Ramos (cell line): ENCODE measurements around the gene CYB5R4.

Experiments used
- in situ Hi-C: fragments of 300-500 bp; cut with MboI; formaldehyde crosslinking; loops from one replicate; pipeline ENCODE4 v1.14.3; 2022; ENCODE audit warnings: low sequenced_read_pairs; ENCODE audit not compliant: unreplicated experiment

Gene CYB5R4

GRCh38 chr6:83859410-83860358, at the start of gene CYB5R4:
TSS of gene CYB5R4 (plus strand) at chr6:83859689. CDS start at chr6:83859783, 94 bp downstream.
- in situ Hi-C loops, result no loop called here

- in situ Hi-C loops, result no loop called here
Measured at GRCh38 chr6:83812595-83812994, 46.9 kb upstream of the CYB5R4 start.

DNA sequence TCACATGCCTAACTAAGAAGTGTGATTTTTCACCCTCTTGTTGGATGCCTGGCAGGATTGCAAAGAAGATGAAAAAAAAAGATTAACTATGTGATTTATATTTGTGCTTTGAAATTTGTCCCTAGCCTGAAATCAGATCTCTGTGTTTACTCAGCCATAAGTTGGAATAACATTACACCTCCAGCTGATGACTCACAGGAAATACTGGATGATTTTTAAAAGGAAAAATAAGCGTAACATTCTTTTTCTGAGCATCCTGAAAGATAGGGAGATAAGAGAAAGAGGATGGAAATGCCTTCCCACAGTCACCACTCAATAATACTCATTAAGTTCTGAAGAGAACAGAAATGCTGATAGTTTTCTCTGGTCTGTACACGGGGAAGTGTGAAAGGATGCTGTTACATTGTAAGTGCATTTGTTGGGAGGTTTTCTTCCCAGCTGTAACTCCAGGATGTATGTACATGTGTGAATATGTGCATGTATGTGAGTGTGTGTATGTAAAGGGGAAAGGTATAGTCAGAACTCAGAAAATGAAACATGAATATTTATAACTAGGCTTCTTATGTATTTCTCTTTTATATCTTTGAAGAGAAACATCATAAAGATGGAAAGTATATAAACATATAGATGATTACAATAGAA, 43.7 kb upstream of the CYB5R4 start:
- in situ Hi-C loops, result no loop called here

DNA sequence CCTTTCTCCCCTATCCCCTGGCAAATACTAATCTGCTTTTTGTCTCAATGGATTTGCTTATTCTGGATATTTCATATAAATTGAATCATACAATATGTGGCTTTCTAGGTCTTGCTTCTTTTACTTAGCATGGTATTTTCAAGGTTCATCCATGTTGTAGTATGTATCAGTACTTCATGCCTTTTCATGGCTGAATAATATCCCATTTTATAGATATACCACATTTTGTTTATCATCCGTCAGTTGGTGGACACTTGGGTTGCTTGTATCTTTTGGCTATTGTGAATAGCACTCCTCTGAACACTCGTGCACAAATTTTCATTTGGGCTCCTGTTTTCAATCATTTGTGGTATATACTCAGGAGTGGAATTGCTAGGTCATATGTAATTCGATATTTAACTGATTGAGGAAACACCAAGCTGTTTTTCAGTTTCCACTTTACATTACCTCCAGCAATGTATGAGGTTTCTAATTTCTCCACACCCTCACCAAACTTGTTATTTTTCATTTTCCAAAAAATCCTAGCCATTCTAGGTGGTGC, 36.8 kb upstream of the CYB5R4 start:
- in situ Hi-C loops, result no loop called here

DNA sequence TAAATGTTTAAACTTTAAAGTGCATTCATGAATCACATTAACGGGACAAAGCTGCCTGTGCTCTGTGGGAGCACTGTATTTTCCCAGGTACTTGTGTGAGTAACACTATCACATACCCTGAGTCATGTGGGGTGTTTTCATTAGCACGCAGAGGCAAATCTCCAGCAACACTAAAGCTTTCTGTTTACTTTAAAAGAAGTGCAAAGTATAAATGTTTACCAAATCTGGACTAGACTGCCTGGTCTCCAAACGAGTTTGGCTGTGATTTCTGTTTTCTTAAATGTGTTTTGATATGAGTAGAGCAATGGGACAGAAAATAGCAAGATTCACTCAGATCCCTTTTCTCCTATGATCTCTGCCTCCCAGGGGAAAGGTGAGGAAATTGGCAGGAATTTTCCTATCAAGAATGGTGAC, 35.1 kb upstream of the CYB5R4 start:
- in situ Hi-C loops, result no loop called here

DNA sequence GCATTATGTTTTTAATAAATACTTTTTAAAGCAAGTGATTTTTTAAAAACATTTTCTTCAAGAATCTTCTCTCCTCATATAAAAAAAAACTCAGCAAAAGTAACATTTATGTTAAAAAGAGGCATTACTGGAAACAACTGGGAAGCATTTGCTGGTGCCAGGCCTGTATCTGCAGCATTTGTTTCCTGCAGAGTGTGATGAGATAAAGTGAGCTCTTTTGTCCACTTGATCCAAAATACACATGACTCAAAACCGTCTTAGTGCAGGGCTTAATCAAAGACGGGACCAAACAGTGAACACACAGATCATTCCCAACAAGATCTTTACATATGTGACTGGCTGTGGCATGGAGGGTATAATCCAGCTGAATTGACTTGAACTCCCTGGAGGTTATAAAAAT, 34.7 kb upstream of the CYB5R4 start:
- in situ Hi-C loops, result no loop called here

- in situ Hi-C loops, result no loop called here
Measured at GRCh38 chr6:83827050-83827449, 32.4 kb upstream of the CYB5R4 start.

GRCh38 chr6:83838727-83839126, 20.8 kb upstream of the CYB5R4 start:
- in situ Hi-C loops, result no loop called here

GRCh38 chr6:83844170-83844569, 15.3 kb upstream of the CYB5R4 start:
- in situ Hi-C loops, result no loop called here

- in situ Hi-C loops, result no loop called here
Measured at GRCh38 chr6:83846291-83846690, 13.2 kb upstream of the CYB5R4 start.

- in situ Hi-C loops, result no loop called here
Measured at GRCh38 chr6:83847179-83847578, 12.3 kb upstream of the CYB5R4 start.

DNA sequence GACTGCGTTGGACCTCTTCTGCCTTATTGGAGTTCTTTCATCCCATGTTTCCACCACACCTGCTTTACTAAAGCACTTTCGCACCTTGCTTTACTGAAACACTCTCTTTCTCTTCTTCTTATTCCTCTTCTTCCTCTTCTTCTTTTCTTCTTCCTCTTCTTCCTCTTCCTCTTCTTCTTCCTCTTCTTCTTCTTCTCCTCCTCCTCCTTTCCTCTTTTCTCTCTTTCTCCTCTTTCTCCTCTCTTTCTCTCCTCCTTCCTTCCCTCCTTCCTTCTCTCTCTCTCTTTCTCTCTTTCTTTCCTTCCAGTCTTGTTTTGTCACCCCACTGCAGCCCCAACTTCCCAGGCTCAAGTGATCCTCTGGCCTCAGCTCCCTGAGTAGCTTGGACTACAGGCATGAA, 10.4 kb upstream of the CYB5R4 start:
- in situ Hi-C loops, result no loop called here

DNA sequence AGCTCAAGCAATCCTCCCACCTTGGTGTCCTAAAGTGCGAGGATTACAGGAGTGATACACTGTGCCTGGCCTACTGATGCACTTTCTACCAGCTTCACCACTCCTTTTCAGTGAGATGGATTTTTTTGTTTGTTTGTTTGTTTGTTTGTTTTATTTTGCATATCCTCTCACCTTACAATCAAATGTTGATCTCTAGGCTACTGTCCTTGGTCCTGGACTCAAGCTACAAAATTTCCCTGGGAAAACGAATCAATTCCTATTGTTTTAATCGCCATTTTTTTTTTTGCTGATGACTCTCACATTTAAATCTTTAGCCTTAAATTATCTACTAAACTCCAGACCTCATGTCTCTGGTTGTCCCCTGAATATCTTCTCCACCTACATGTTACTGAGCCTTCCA, 9.9 kb upstream of the CYB5R4 start:
- in situ Hi-C loops, result no loop called here

DNA sequence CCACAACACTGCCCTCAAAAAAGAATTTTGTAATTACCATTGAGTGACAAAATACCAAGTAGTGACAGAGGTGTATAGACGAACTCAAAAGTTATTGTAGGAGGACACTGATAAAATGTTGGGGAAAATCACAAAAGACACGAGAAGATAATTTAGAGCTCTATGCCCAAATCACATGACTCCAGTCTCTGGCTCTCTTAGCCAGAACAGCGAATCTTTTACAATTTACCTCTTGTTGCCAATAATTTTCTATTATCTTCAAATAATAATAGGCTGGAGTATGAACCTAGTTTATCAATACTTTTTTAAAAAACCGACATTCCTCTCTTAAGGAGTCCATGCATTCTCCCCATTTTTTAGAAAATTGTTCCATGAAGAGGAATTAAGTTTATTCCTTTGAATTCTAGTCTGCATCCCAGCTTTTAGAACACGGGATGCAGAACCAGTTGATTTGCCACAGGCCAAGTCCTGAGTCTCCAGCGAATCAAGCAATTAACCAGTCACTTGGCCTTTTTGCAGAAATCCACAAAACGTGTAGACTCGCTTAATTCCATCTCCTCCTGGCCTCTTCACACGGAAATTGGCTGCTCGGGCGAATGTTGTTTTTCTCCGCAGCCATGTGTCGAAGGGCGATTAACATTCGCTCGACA, 6.8 kb upstream of the CYB5R4 start:
- in situ Hi-C loops, result no loop called here

GRCh38 chr6:83853178-83854000, 6.1 kb upstream of the CYB5R4 start, which contains the start of gene RIPPLY2:
TSS of gene RIPPLY2 (plus strand) at chr6:83853360. CDS start at chr6:83853417, 57 bp downstream.
- in situ Hi-C loops, result no loop called here

DNA sequence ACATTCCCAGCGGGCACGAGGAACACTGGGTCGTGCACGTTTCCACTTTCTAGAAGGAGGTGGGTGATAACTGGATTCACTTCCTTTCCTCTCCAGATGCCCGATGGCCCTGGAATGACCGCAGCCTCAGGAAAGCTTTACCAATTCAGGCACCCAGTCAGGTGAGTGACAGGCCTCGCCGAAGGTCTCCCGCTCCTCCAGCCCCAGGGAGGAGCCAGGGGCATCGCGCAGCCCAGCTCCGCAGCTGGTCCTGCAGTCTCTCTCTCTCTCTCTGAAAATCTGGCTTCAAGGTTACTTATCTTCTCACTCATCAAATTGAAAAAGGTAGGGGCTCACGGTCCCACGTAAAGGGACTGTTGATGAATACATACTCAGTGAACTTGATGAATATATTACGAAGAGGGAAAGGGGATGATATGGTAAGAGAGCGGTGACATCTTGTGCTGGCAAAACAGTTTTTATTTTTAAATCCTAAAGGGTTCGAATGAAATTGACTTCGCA, 5.4 kb upstream of the CYB5R4 start:
- in situ Hi-C loops, result no loop called here

- in situ Hi-C loops, result no loop called here
Measured at GRCh38 chr6:83854766-83855165, 4.7 kb upstream of the CYB5R4 start.

- in situ Hi-C loops, result no loop called here
Measured at GRCh38 chr6:83860359-83860755, 868 bp downstream of the CYB5R4 start.

- in situ Hi-C loops, result no loop called here
Measured at GRCh38 chr6:83860782-83861495, 1.4 kb downstream of the CYB5R4 start.
